Naive thymus-derived CD4-positive, alpha-beta T cell (primary cell): ENCODE results near the gene TRA2A. TPM values are rescaled to one million over a fixed set of nuclear protein-coding genes. Genes with fewer than 3 reads are reported as not detected.
"Not testable (repeated sequence)": the region's sequence is repeated elsewhere in the genome, so short reads cannot be mapped to it uniquely, and the experiment has no call there.

Experiments used
- ATAC-seq: fragments of 150-1000 bp; cut with Tn5 transposase; 2 replicates; pipeline ENCODE4 v1.10.0; 2021; ENCODE audit warnings: mild to moderate bottlenecking, moderate library complexity
- CTCF ChIA-PET: fragments of 350-600 bp; sonication (Branson Sonifier 250); formaldehyde crosslinking; loops from one replicate; lab custom pipeline; 2021; ENCODE audit warnings: antibody characterized with exemption; lab: Charles Lee
- POLR2A ChIA-PET: fragments of 350-600 bp; sonication (Branson Sonifier 250); formaldehyde crosslinking; loops from one replicate; lab custom pipeline; 2021; ENCODE audit warnings: antibody characterized with exemption, inconsistent platforms; lab: Charles Lee
- DNase-seq, 9 donors: peaks; one replicate each; pipeline versions ENCODE4 v3.0.0 to v3.0.0-alpha.2; 2020 to 2022; ENCODE audit warnings: mixed read lengths in 1 of 9
- H3K27ac ChIP-seq: one replicate; pipeline ENCODE4 v1.7.0; 2013; ENCODE audit warnings: mild to moderate bottlenecking, low read depth, low read length, moderate library complexity
- H3K27me3 ChIP-seq, 2 donors: one replicate each; pipeline ENCODE4 v1.7.0; 2013; ENCODE audit warnings: low read length in 2 of 2, mild to moderate bottlenecking in 2 of 2, moderate library complexity in 2 of 2; ENCODE audit not compliant: control insufficient read depth in 2 of 2, insufficient read depth in 2 of 2
- H3K36me3 ChIP-seq, 3 experiments: 1 replicate in 2 of 3; 2 replicates in 1 of 3; pipeline ENCODE4 v1.7.0; 2013; ENCODE audit warnings: low read length in 3 of 3, mild to moderate bottlenecking in 3 of 3, moderate library complexity in 1 of 3; ENCODE audit not compliant: insufficient read depth in 3 of 3, control insufficient read depth in 2 of 3
- H3K4me1 ChIP-seq, 2 donors: one replicate each; pipeline ENCODE4 v1.7.0; 2013; ENCODE audit warnings: low read length in 2 of 2, mild to moderate bottlenecking in 2 of 2, moderate library complexity in 1 of 2; ENCODE audit not compliant: control insufficient read depth in 2 of 2, insufficient read depth in 2 of 2
- H3K4me3 ChIP-seq: 2 replicates; pipeline ENCODE4 v1.7.0; 2013; ENCODE audit warnings: mild to moderate bottlenecking, low read length
- H3K9me3 ChIP-seq, 3 experiments: 1 replicate in 2 of 3; 2 replicates in 1 of 3; pipeline ENCODE4 v1.7.0; 2013; ENCODE audit warnings: low read length in 3 of 3; ENCODE audit not compliant: control insufficient read depth in 2 of 3
- H3K27ac Mint-ChIP-seq, 9 donors: one replicate each; pipeline ENCODE4 v1.8.0; 2020 to 2022; ENCODE audit warnings: mixed read lengths in 9 of 9, mild to moderate bottlenecking in 8 of 9, moderate library complexity in 5 of 9, inconsistent platforms in 2 of 9
- H3K27me3 Mint-ChIP-seq, 5 donors: one replicate each; pipeline ENCODE4 v1.8.0; 2021 to 2022; ENCODE audit warnings: mixed read lengths in 5 of 5, mild to moderate bottlenecking in 1 of 5
- H3K36me3 Mint-ChIP-seq, 5 donors: one replicate each; pipeline ENCODE4 v1.8.0; 2020 to 2022; ENCODE audit warnings: mixed read lengths in 5 of 5, mild to moderate bottlenecking in 3 of 5, inconsistent platforms in 1 of 5
- H3K4me1 Mint-ChIP-seq, 7 donors: one replicate each; pipeline ENCODE4 v1.8.0; 2020 to 2022; ENCODE audit warnings: mixed read lengths in 7 of 7, mild to moderate bottlenecking in 3 of 7, inconsistent platforms in 1 of 7
- H3K4me3 Mint-ChIP-seq, 10 donors: one replicate each; pipeline ENCODE4 v1.8.0; 2020 to 2022; ENCODE audit warnings: mild to moderate bottlenecking in 10 of 10, mixed read lengths in 10 of 10, moderate library complexity in 6 of 10, inconsistent platforms in 2 of 10
- H3K9me3 Mint-ChIP-seq, 11 donors: one replicate each; pipeline ENCODE4 v1.8.0; 2020 to 2022; ENCODE audit warnings: mixed read lengths in 11 of 11, mild to moderate bottlenecking in 4 of 11, inconsistent platforms in 1 of 11, moderate library complexity in 1 of 11
- intact Hi-C, 2 donors: fragments of 100-400 bp; cut with micrococcal nuclease; formaldehyde crosslinking; loops; one replicate each; pipeline ENCODE4 v1.15.1; 2023
- polyA plus RNA-seq, 2 donors: library from polyadenylated mRNA; unstranded; fragments of 300-500 nt; fragmentation: Illumina TruSeq; gene quantifications; one replicate each; pipeline ENCODE4 v1.2.3, GENCODE V29; 2021
- total RNA-seq, 6 experiments: library from RNA in 5 of 6; stranded (reverse) in 5 of 6; gene quantifications; 1 replicate in 5 of 6; 2 replicates in 1 of 6; pipeline ENCODE4 v1.2.3 and lab custom pipeline; 2021 to 2026

The TRA2A gene
- total and polyA plus RNA-seq, 7 experiments from 2014 or later = 34.0 to 263 (median 155) TPM

- peaks cover 0 to 3% (median 0%) of the 10 kb centered on the region in 3 experiments for H3K36me3 ChIP-seq
- no peaks in the 10 kb centered on the region for H3K9me3 ChIP-seq
- H3K4me1 ChIP-seq = peaks cover 4 to 6% of the 10 kb centered on the region in 2 donors
- Mint-ChIP-seq H3K36me3 (peaks cover 0 to 3% (median 0%) of the 10 kb centered on the region in 5 donors), H3K27me3 (no peaks in the 10 kb centered on the region), H3K27ac (peak overlapping the region in 2 of 9 donors; percentile 75 to 82), H3K9me3 (no peaks in the 10 kb centered on the region), H3K4me1 (peaks cover 3 to 13% (median 10%) of the 10 kb centered on the region in 7 donors), H3K4me3 (peak overlapping the region; percentile 28 to 90 (median 84))
- no peak overlapping the region for H3K4me3 ChIP-seq
- ATAC-seq (no peak), DNase-seq (no peak)
- intact Hi-C loops = loop anchor here in 1 of 2 donors (2.0 kb wide), 1 partner anchor 39 kb away; the partner anchor contains the start of gene TRA2A
- POLR2A ChIA-PET = interaction anchor here (1.7 kb wide), 1 partner anchor 12 kb away, joined by 5 read pairs; no protein-coding TSS in a partner anchor
- H3K27me3 ChIP-seq = no peaks in the 10 kb centered on the region
- CTCF ChIA-PET = no interaction called here
- no peak overlapping the region for H3K27ac ChIP-seq
Measured at GRCh38 chr7:23491502-23491901, 40.3 kb downstream of the TRA2A start.

GRCh38 chr7:23490357-23491135 is 41.2 kb downstream of the TRA2A start:
- Mint-ChIP-seq H3K36me3 (peaks cover 0 to 3% (median 0%) of the 10 kb centered on the region in 5 donors), H3K9me3 (no peaks in the 10 kb centered on the region), H3K27ac (peak overlapping the region; percentile 74 to 92 (median 84)), H3K27me3 (no peaks in the 10 kb centered on the region), H3K4me1 (peaks cover 3 to 13% (median 10%) of the 10 kb centered on the region in 7 donors), H3K4me3 (peak overlapping the region; percentile 81 to 90 (median 85))
- no peaks in the 10 kb centered on the region for H3K9me3 ChIP-seq
- peak overlapping the region; percentile 63 for H3K27ac ChIP-seq
- intact Hi-C loops = loop anchor here (1.0 to 2.0 kb wide), 3 partner anchors 40 to 191 kb away; partner anchors contain the start of genes MALSU1 (in 1 of the 2) and TRA2A (in 1 of the 2)
- CTCF ChIA-PET = no interaction called here
- peak; percentile 39 to 73 (median 62) for DNase-seq
- ATAC-seq = peak; percentile 97
- POLR2A ChIA-PET = interaction anchor here (0.5 to 1.7 kb wide), 5 partner anchors 11 to 191 kb away, joined by 3 to 5 read pairs (median 5); no protein-coding TSS in a partner anchor
- H3K4me3 ChIP-seq = peak overlapping the region; percentile 69
- peaks cover 0 to 3% (median 0%) of the 10 kb centered on the region in 3 experiments for H3K36me3 ChIP-seq
- H3K4me1 ChIP-seq = peaks cover 4 to 6% of the 10 kb centered on the region in 2 donors
- no peaks in the 10 kb centered on the region for H3K27me3 ChIP-seq

GRCh38 chr7:23488714-23489113 is 43.1 kb downstream of the TRA2A start:
- CTCF ChIA-PET = interaction anchor here (0.6 kb wide), 1 partner anchor 204 kb away, joined by 4 read pairs; no protein-coding TSS in a partner anchor

GRCh38 chr7:23487670-23488069 is 44.1 kb downstream of the TRA2A start:
- CTCF ChIA-PET = interaction anchor here (0.6 kb wide), 1 partner anchor 77 kb away, joined by 4 read pairs; no protein-coding TSS in a partner anchor

More at GRCh38 chr7:23488714-23489113, 43.1 kb downstream of the TRA2A start:
- H3K4me3 ChIP-seq, H3K27me3 ChIP-seq, H3K27ac ChIP-seq, H3K27me3 Mint-ChIP-seq, H3K4me3 Mint-ChIP-seq, DNase-seq, H3K27ac Mint-ChIP-seq, H3K4me1 ChIP-seq, ATAC-seq, H3K36me3 ChIP-seq, intact Hi-C loops, H3K36me3 Mint-ChIP-seq, H3K9me3 Mint-ChIP-seq, H3K9me3 ChIP-seq: not testable (repeated sequence)
- peaks cover 3 to 13% (median 10%) of the 10 kb centered on the region in 7 donors for H3K4me1 Mint-ChIP-seq
- POLR2A ChIA-PET = interaction anchor here (1.4 kb wide), 1 partner anchor 16 kb away, joined by 3 read pairs; no protein-coding TSS in a partner anchor

GRCh38 chr7:23486002-23486773 is 45.6 kb downstream of the TRA2A start:
- Histone ChIP-seq H3K4me3 (no peak overlapping the region), H3K36me3 (peaks cover 0 to 3% (median 0%) of the 10 kb centered on the region in 3 experiments), H3K4me1 (peaks cover 4 to 6% of the 10 kb centered on the region in 2 donors), H3K27me3 (no peaks in the 10 kb centered on the region), H3K9me3 (no peaks in the 10 kb centered on the region), H3K27ac (no peak overlapping the region)
- intact Hi-C loops = no loop called here
- H3K27ac Mint-ChIP-seq = peak overlapping the region in 1 of 9 donors; percentile 13
- peaks cover 0 to 20% (median 10%) of the 10 kb centered on the region in 5 donors for H3K27me3 Mint-ChIP-seq
- no peak overlapping the region for H3K4me3 Mint-ChIP-seq
- peaks cover 3 to 10% (median 10%) of the 10 kb centered on the region in 7 donors for H3K4me1 Mint-ChIP-seq
- POLR2A ChIA-PET = interaction anchor here (1.5 kb wide), 1 partner anchor 46 kb away, joined by 5 read pairs; no protein-coding TSS in a partner anchor
- ATAC-seq (no peak), DNase-seq (no peak)
- no peaks in the 10 kb centered on the region for H3K9me3 Mint-ChIP-seq
- peaks cover 0 to 3% (median 0%) of the 10 kb centered on the region in 5 donors for H3K36me3 Mint-ChIP-seq
- CTCF ChIA-PET = no interaction called here

More at GRCh38 chr7:23487670-23488069, 44.1 kb downstream of the TRA2A start:
- Histone ChIP-seq H3K36me3 (peaks cover 0 to 3% (median 0%) of the 10 kb centered on the region in 3 experiments), H3K9me3 (no peaks in the 10 kb centered on the region), H3K4me1 (peaks cover 4 to 6% of the 10 kb centered on the region in 2 donors), H3K27me3 (no peaks in the 10 kb centered on the region), H3K27ac (no peak overlapping the region), H3K4me3 (no peak overlapping the region)
- DNase-seq = no peak
- peaks cover 0 to 3% (median 0%) of the 10 kb centered on the region in 5 donors for H3K36me3 Mint-ChIP-seq
- POLR2A ChIA-PET = interaction anchor here (1.4 kb wide), 1 partner anchor 15 kb away, joined by 3 read pairs; no protein-coding TSS in a partner anchor
- intact Hi-C loops = no loop called here
- H3K4me1 Mint-ChIP-seq = peaks cover 3 to 13% (median 10%) of the 10 kb centered on the region in 7 donors
- H3K27me3 Mint-ChIP-seq = peaks cover 0 to 8% (median 0%) of the 10 kb centered on the region in 5 donors
- no peak overlapping the region for H3K4me3 Mint-ChIP-seq
- H3K27ac Mint-ChIP-seq = no peak overlapping the region
- ATAC-seq = no peak
- no peaks in the 10 kb centered on the region for H3K9me3 Mint-ChIP-seq

GRCh38 chr7:23482686-23483085 is 49.1 kb downstream of the TRA2A start:
- Histone ChIP-seq H3K27me3 (peaks cover 11 to 18% of the 10 kb centered on the region in 2 donors), H3K27ac (no peak overlapping the region), H3K4me1 (no peaks in the 10 kb centered on the region), H3K9me3 (no peaks in the 10 kb centered on the region), H3K4me3 (no peak overlapping the region), H3K36me3 (no peaks in the 10 kb centered on the region)
- Mint-ChIP-seq H3K27ac (no peak overlapping the region), H3K4me1 (no peaks in the 10 kb centered on the region), H3K4me3 (no peak overlapping the region), H3K27me3 (peaks cover 16 to 35% (median 28%) of the 10 kb centered on the region in 5 donors), H3K36me3 (no peaks in the 10 kb centered on the region), H3K9me3 (no peaks in the 10 kb centered on the region)
- no peak for ATAC-seq
- intact Hi-C loops = no loop called here
- POLR2A ChIA-PET = interaction anchor here (0.6 kb wide), 1 partner anchor 100 kb away, joined by 8 read pairs; no protein-coding TSS in a partner anchor
- no peak for DNase-seq
- CTCF ChIA-PET = interaction anchor here (1.1 kb wide), 1 partner anchor 48 kb away, joined by 4 read pairs; no protein-coding TSS in a partner anchor
